Kidney epithelial cell (primary cell): ENCODE results near the gene CMPK1. TPM values are rescaled to one million over a fixed set of nuclear protein-coding genes. Genes with fewer than 3 reads are reported as not detected.
"Not testable (repeated sequence)": the region's sequence is repeated elsewhere in the genome, so short reads cannot be mapped to it uniquely, and the experiment has no call there.

Source experiments
- DNase-seq: peaks from one replicate; pipeline ENCODE4 v3.0.0-alpha.2; 2010; ENCODE audit warnings: low read depth
- H3K27me3 ChIP-seq: 2 replicates; pipeline ENCODE4 v1.6.0; 2011; ENCODE audit warnings: low read length; ENCODE audit not compliant: control insufficient read depth, insufficient read depth
- H3K36me3 ChIP-seq: 2 replicates; pipeline ENCODE4 v1.5.1; 2011; ENCODE audit warnings: low read length; ENCODE audit not compliant: control insufficient read depth, insufficient read depth
- H3K4me3 ChIP-seq: 2 replicates; pipeline ENCODE4 v1.5.1; 2011; ENCODE audit warnings: low read depth, mild to moderate bottlenecking, control low read depth, low read length
- total RNA-seq: library from RNA; depleted of rRNA; stranded (reverse); fragments of >200 nt; gene quantifications from 2 replicates; pipeline ENCODE4 v1.2.3, GENCODE V29; 2015
- TF ChIP-seq, protein P1 (sequence below): IDR thresholded peaks from 2 replicates; pipeline ENCODE4 v1.5.1; 2011; ENCODE audit warnings: mild to moderate bottlenecking, moderate library complexity, low read length, control low read depth, inconsistent platforms; ENCODE audit not compliant: insufficient read depth, poor library complexity, severe bottlenecking

The CMPK1 gene
- total RNA-seq, 1 donor from 2014 or later = 74.7 TPM

GRCh38 chr1:47333922-47334764 is 553 bp downstream of the CMPK1 start:
- TF ChIP-seq, protein P1, sequence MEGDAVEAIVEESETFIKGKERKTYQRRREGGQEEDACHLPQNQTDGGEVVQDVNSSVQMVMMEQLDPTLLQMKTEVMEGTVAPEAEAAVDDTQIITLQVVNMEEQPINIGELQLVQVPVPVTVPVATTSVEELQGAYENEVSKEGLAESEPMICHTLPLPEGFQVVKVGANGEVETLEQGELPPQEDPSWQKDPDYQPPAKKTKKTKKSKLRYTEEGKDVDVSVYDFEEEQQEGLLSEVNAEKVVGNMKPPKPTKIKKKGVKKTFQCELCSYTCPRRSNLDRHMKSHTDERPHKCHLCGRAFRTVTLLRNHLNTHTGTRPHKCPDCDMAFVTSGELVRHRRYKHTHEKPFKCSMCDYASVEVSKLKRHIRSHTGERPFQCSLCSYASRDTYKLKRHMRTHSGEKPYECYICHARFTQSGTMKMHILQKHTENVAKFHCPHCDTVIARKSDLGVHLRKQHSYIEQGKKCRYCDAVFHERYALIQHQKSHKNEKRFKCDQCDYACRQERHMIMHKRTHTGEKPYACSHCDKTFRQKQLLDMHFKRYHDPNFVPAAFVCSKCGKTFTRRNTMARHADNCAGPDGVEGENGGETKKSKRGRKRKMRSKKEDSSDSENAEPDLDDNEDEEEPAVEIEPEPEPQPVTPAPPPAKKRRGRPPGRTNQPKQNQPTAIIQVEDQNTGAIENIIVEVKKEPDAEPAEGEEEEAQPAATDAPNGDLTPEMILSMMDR = no peak
- Histone ChIP-seq H3K36me3 (no peaks in the 10 kb centered on the region), H3K27me3 (no peaks in the 10 kb centered on the region), H3K4me3 (peak overlapping the region; percentile 97)
- no peak for DNase-seq

GRCh38 chr1:47334765-47335435 is 1.3 kb downstream of the CMPK1 start:
- no peaks in the 10 kb centered on the region for H3K36me3 ChIP-seq
- no peak for DNase-seq
- peak overlapping the region; percentile 97 for H3K4me3 ChIP-seq
- TF ChIP-seq, protein P1 = no peak
- no peaks in the 10 kb centered on the region for H3K27me3 ChIP-seq

DNA sequence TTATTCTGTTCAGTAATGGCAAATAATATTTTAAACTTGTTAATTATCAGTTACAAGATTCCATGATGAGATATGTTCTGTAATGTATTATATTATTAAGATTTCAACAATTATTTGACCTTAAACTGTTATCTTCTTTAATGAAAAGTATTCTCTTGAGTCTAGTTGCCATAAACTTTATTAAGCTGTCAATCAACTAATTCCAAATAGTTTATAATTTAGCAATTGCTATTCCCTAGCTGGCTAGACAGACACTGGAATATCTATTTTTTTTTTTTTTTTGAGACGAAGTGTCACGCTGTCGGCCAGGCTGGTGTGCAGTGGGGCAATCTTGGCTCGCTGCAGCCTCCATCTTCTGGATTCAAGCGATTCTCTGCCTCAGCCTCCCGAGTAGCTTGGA is 3.8 kb downstream of the CMPK1 start:
- TF ChIP-seq, protein P1 = no peak
- H3K27me3 ChIP-seq = no peaks in the 10 kb centered on the region
- no peaks in the 10 kb centered on the region for H3K36me3 ChIP-seq
- H3K4me3 ChIP-seq = no peak overlapping the region
- DNase-seq = no peak

GRCh38 chr1:47338249-47339077 is 4.9 kb downstream of the CMPK1 start:
- no peak for DNase-seq

GRCh38 chr1:47340227-47340626 is 6.6 kb downstream of the CMPK1 start:
- Histone ChIP-seq H3K27me3 (no peaks in the 10 kb centered on the region), H3K4me3 (no peak overlapping the region), H3K36me3 (no peaks in the 10 kb centered on the region)
- no peak for DNase-seq
- TF ChIP-seq, protein P1 = no peak

More at GRCh38 chr1:47338249-47339077, 4.9 kb downstream of the CMPK1 start:
- Histone ChIP-seq H3K36me3 (no peaks in the 10 kb centered on the region), H3K4me3 (no peak overlapping the region), H3K27me3 (no peaks in the 10 kb centered on the region)
- TF ChIP-seq, protein P1 = no peak

DNA sequence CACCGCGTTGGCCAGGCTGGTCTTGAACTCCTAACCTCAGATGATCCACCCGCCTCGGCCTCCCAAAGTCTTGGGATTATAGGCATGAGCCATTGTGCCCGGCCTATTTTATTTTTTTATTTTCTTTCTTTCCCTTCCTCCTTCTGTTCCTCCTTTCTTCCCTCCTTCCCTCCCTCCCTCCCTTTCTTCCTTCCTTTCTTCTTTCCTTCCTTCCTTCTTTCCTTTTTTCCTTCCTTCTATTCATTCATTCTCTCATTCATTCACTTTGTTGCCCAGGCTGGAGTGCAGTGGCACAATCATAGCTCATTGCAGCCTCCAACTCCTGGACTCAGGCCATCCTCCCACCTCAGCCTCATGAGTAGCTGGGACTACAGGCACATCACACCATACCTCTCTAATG is 13.4 kb downstream of the CMPK1 start:
- H3K36me3 ChIP-seq, H3K27me3 ChIP-seq, DNase-seq, H3K4me3 ChIP-seq: not testable (repeated sequence)
